Measurements from ENCODE around the gene SUGCT. TPM values are rescaled to one million over a fixed set of nuclear protein-coding genes. Genes with fewer than 3 reads are reported as not detected.

Gene SUGCT
- total RNA-seq, 1 experiment from 2014 or later: 17.1 TPM

- no peak overlapping the region for H3K4me3 ChIP-seq
- DNase-seq (ENCODE audit: low read depth in 1 of 2, low spot score in 2 of 2): no peak
- H3K27ac ChIP-seq: no peak overlapping the region
- no peaks in the 10 kb centered on the region for H3K36me3 ChIP-seq
- peaks cover 2% of the 10 kb centered on the region; the same call in 1 of the 2 replicates for H3K4me1 ChIP-seq (replicated peaks)
- H3K9me3 ChIP-seq (replicated peaks): no peaks in the 10 kb centered on the region
- H3K27me3 ChIP-seq (replicated peaks): no peaks in the 10 kb centered on the region
Observed at GRCh38 chr7:40747856-40748255, 613.1 kb downstream of the SUGCT start.

- no peak overlapping the region for H3K4me3 ChIP-seq
- H3K36me3 ChIP-seq: no peaks in the 10 kb centered on the region
- no peak overlapping the region for H3K27ac ChIP-seq
- no peaks in the 10 kb centered on the region for H3K9me3 ChIP-seq (replicated peaks)
- peaks cover 5% of the 10 kb centered on the region; the same call in 1 of the 2 replicates for H3K4me1 ChIP-seq (replicated peaks)
- no peak for DNase-seq (ENCODE audit: low read depth in 1 of 2, low spot score in 2 of 2)
- no peaks in the 10 kb centered on the region for H3K27me3 ChIP-seq (replicated peaks)
Observed at GRCh38 chr7:40749877-40750276, 615.1 kb downstream of the SUGCT start.

DNA sequence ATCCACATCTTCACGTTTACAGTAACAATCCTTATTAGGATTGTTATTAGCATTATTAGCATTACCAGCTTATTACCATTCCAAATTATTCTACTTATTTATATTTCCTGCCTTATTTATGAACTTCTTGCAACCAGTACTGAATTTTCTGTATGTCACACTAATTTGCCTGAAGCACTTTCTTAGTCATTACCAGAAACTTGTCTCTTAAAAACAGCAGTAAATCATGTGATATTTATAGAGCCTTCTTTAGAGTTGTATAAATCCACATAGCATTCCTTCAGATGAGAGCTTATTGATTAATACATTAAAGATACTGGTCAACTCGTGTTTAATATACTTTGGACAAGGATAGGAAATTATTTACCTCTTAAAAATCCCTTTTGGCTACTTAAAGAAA is 618.6 kb downstream of the SUGCT start:
- Histone ChIP-seq H3K27ac (no peak overlapping the region), H3K27me3 (replicated peaks) (no peaks in the 10 kb centered on the region), H3K9me3 (replicated peaks) (no peaks in the 10 kb centered on the region), H3K4me1 (replicated peaks) (peaks cover 5% of the 10 kb centered on the region; the same call in 1 of the 2 replicates), H3K36me3 (no peaks in the 10 kb centered on the region), H3K4me3 (no peak overlapping the region)
- no peak for DNase-seq (ENCODE audit: low read depth in 1 of 2, low spot score in 2 of 2)

- H3K27ac ChIP-seq: no peak overlapping the region
- no peaks in the 10 kb centered on the region for H3K9me3 ChIP-seq (replicated peaks)
- H3K27me3 ChIP-seq (replicated peaks): no peaks in the 10 kb centered on the region
- H3K4me1 ChIP-seq (replicated peaks): peaks cover 8% of the 10 kb centered on the region
- no peaks in the 10 kb centered on the region for H3K36me3 ChIP-seq
- no peak overlapping the region for H3K4me3 ChIP-seq
- no peak for DNase-seq (ENCODE audit: low read depth in 1 of 2, low spot score in 2 of 2)
Observed at GRCh38 chr7:40755438-40755837, 620.6 kb downstream of the SUGCT start.

DNA sequence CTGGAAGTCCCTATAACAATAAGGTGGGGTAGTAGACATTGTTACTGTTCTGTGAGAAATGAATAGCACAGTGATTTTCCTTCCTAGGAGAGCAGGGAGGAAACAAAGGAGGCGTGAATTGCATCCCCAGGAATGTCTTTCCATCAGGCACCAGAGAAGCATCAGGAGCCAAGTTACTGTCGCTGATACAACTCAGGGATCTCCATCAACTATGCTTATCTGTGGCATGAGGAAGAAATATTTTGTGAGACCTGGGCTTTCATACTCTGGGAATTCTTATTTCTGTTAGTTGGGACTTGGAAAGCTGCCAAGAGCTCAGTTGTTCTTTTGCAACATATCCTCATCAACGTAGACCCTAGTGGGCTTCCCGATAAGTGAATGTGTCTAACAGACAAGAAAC is 622.3 kb downstream of the SUGCT start:
- Histone ChIP-seq H3K36me3 (no peaks in the 10 kb centered on the region), H3K9me3 (replicated peaks) (no peaks in the 10 kb centered on the region), H3K27ac (no peak overlapping the region), H3K4me1 (replicated peaks) (peaks cover 19% of the 10 kb centered on the region), H3K4me3 (no peak overlapping the region), H3K27me3 (replicated peaks) (no peaks in the 10 kb centered on the region)
- no peak for DNase-seq (ENCODE audit: low read depth in 1 of 2, low spot score in 2 of 2)

GRCh38 chr7:40758590-40758989 is 623.8 kb downstream of the SUGCT start:
- Histone ChIP-seq H3K27me3 (replicated peaks) (no peaks in the 10 kb centered on the region), H3K4me3 (no peak overlapping the region), H3K9me3 (replicated peaks) (no peaks in the 10 kb centered on the region), H3K36me3 (no peaks in the 10 kb centered on the region), H3K4me1 (replicated peaks) (peaks cover 29% of the 10 kb centered on the region), H3K27ac (no peak overlapping the region)
- DNase-seq (ENCODE audit: low read depth in 1 of 2, low spot score in 2 of 2): no peak

- Histone ChIP-seq H3K4me3 (no peak overlapping the region), H3K9me3 (replicated peaks) (no peaks in the 10 kb centered on the region), H3K36me3 (no peaks in the 10 kb centered on the region), H3K27me3 (replicated peaks) (no peaks in the 10 kb centered on the region), H3K4me1 (replicated peaks) (peaks cover 44% of the 10 kb centered on the region), H3K27ac (no peak overlapping the region)
- no peak for DNase-seq (ENCODE audit: low read depth in 1 of 2, low spot score in 2 of 2)
Observed at GRCh38 chr7:40760293-40760964, 625.6 kb downstream of the SUGCT start.

GRCh38 chr7:40760987-40761386 is 626.2 kb downstream of the SUGCT start:
- no peaks in the 10 kb centered on the region for H3K27me3 ChIP-seq (replicated peaks)
- H3K4me1 ChIP-seq (replicated peaks): peaks cover 48% of the 10 kb centered on the region
- H3K4me3 ChIP-seq: no peak overlapping the region
- peak in 1 of 2 experiments; percentile 12 for DNase-seq (ENCODE audit: low read depth in 1 of 2, low spot score in 2 of 2)
- no peaks in the 10 kb centered on the region for H3K9me3 ChIP-seq (replicated peaks)
- no peak overlapping the region for H3K27ac ChIP-seq
- H3K36me3 ChIP-seq: no peaks in the 10 kb centered on the region

- no peak for DNase-seq (ENCODE audit: low read depth in 1 of 2, low spot score in 2 of 2)
- Histone ChIP-seq H3K9me3 (replicated peaks) (no peaks in the 10 kb centered on the region), H3K4me1 (replicated peaks) (peaks cover 48% of the 10 kb centered on the region), H3K4me3 (no peak overlapping the region), H3K36me3 (no peaks in the 10 kb centered on the region), H3K27ac (no peak overlapping the region), H3K27me3 (replicated peaks) (no peaks in the 10 kb centered on the region)
Observed at GRCh38 chr7:40761762-40762560, 627.2 kb downstream of the SUGCT start.

DNA sequence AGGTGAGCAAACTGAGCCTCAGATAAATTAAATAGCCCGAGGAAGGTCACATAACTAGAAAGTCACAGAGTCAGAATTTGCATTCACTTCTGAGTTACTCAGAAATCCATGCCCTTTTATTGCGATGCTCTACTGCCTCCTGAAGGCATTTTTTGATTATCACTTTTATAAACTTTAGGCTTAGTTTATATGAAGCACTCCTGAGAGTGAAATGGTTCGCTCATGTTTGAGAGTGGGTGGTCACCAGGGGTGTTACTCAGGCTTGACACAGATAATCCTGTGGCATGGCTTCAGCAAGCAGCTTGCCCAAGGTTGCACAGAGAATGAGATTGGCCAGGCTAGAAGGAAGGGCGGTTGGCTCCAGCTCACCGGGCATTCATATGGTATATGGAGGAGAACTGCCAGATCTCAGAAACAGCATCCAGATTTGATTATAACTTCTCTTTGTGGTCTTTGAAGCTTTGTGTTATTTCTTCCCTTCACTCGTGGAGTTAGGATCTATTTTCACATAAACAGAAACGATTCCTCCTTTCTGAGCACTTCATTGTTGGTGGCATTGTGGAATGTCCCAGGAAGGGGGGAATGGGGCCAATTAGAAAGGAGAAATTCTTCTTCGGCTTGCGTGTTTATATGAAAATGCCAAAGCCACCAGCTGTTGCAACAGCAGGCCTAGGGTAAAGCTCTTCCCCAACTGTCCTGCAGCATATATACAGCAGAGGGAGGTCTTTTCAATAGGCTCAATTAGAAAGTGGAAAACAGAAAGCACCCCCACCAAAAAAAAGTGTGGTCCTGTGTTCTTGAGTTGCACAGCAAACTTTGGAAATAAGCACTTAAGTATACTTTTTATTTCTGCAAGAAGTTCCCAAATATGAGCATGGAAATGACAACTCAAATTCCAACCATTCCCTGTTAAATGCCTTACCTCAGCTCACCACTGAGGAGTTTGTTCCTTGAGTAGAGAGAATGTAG is 628.8 kb downstream of the SUGCT start:
- Histone ChIP-seq H3K4me1 (replicated peaks) (peaks cover 48% of the 10 kb centered on the region), H3K4me3 (peak overlapping the region; percentile 9), H3K27ac (peak overlapping the region; percentile 88), H3K36me3 (no peaks in the 10 kb centered on the region), H3K27me3 (replicated peaks) (no peaks in the 10 kb centered on the region), H3K9me3 (replicated peaks) (no peaks in the 10 kb centered on the region)
- peak; percentile 87 to 99 for DNase-seq (ENCODE audit: low read depth in 1 of 2, low spot score in 2 of 2)

GRCh38 chr7:40765639-40766038 is 630.8 kb downstream of the SUGCT start:
- Histone ChIP-seq H3K9me3 (replicated peaks) (no peaks in the 10 kb centered on the region), H3K27me3 (replicated peaks) (no peaks in the 10 kb centered on the region), H3K27ac (peak overlapping the region; percentile 88), H3K36me3 (no peaks in the 10 kb centered on the region), H3K4me1 (replicated peaks) (peaks cover 43% of the 10 kb centered on the region), H3K4me3 (no peak overlapping the region)
- peak in 1 of 2 experiments; percentile 6 for DNase-seq (ENCODE audit: low read depth in 1 of 2, low spot score in 2 of 2)

DNA sequence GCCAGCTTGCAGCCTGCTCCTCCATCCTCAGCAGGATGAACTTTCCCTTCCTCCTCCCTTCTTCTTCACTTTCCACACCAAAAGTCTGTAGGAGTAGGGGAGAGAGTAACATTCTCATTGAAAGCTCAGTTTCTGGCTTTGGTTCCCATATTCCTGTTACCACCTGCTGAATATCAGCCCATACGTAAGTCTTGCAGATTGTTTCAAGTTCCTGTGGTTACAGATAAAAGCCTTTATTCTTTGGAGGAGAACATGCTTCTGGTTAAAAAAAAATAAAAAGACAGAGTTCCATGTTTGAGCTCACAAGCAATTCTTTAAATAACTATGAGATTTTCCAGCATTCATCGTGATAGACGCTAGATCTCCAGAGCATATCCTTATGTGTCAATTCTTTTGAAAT is 637.3 kb downstream of the SUGCT start:
- Histone ChIP-seq H3K27me3 (replicated peaks) (no peaks in the 10 kb centered on the region), H3K36me3 (no peaks in the 10 kb centered on the region), H3K4me1 (replicated peaks) (no peaks in the 10 kb centered on the region), H3K9me3 (replicated peaks) (no peaks in the 10 kb centered on the region), H3K4me3 (no peak overlapping the region), H3K27ac (no peak overlapping the region)
- DNase-seq (ENCODE audit: low read depth in 1 of 2, low spot score in 2 of 2): no peak

GRCh38 chr7:40773656-40774055 is 638.9 kb downstream of the SUGCT start:
- H3K9me3 ChIP-seq (replicated peaks): no peaks in the 10 kb centered on the region
- H3K4me1 ChIP-seq (replicated peaks): no peaks in the 10 kb centered on the region
- H3K27ac ChIP-seq: no peak overlapping the region
- H3K36me3 ChIP-seq: no peaks in the 10 kb centered on the region
- H3K4me3 ChIP-seq: no peak overlapping the region
- DNase-seq (ENCODE audit: low read depth in 1 of 2, low spot score in 2 of 2): no peak
- H3K27me3 ChIP-seq (replicated peaks): no peaks in the 10 kb centered on the region
